G401.6 (cell line): ENCODE results near the gene ACKR3.

Experiments used
- FAIRE-seq: peaks from 2 replicates; lab custom pipeline; 2012; peaks lifted over from hg19 to GRCh38; lab: Jason Lieb, UNC

The ACKR3 gene

GRCh38 chr2:236587861-236588815 lies 18.5 kb downstream of the ACKR3 start:
- FAIRE-seq, result no peak

- FAIRE-seq, result no peak
Measured at GRCh38 chr2:236588932-236589592, 19.4 kb downstream of the ACKR3 start.

- FAIRE-seq, result no peak
Measured at GRCh38 chr2:236590846-236591245, 21.2 kb downstream of the ACKR3 start.

- no peak for FAIRE-seq
Measured at GRCh38 chr2:236592821-236593220, 23.2 kb downstream of the ACKR3 start.

- no peak for FAIRE-seq
Measured at GRCh38 chr2:236593531-236593930, 23.9 kb downstream of the ACKR3 start.

- no peak for FAIRE-seq
Measured at GRCh38 chr2:236593956-236594355, 24.3 kb downstream of the ACKR3 start.

GRCh38 chr2:236597629-236598028 lies 28.0 kb downstream of the ACKR3 start:
- FAIRE-seq, result no peak

GRCh38 chr2:236599059-236599458 lies 29.4 kb downstream of the ACKR3 start:
- no peak for FAIRE-seq

- FAIRE-seq, result no peak
Measured at GRCh38 chr2:236600158-236600557, 30.5 kb downstream of the ACKR3 start.

GRCh38 chr2:236600892-236601291 lies 31.3 kb downstream of the ACKR3 start:
- FAIRE-seq, result no peak

GRCh38 chr2:236601316-236602202 lies 31.9 kb downstream of the ACKR3 start:
- no peak for FAIRE-seq

- FAIRE-seq, result no peak
Measured at GRCh38 chr2:236602678-236603077, 33.1 kb downstream of the ACKR3 start.

- FAIRE-seq, result no peak
Measured at GRCh38 chr2:236603361-236604015, 33.9 kb downstream of the ACKR3 start.

GRCh38 chr2:236604575-236605344 lies 35.1 kb downstream of the ACKR3 start:
- FAIRE-seq, result no peak

- no peak for FAIRE-seq
Measured at GRCh38 chr2:236605345-236605734, 35.7 kb downstream of the ACKR3 start.

- no peak for FAIRE-seq
Measured at GRCh38 chr2:236606023-236606422, 36.4 kb downstream of the ACKR3 start.

GRCh38 chr2:236607471-236608187 lies 38.0 kb downstream of the ACKR3 start:
- no peak for FAIRE-seq

GRCh38 chr2:236608188-236608525 lies 38.5 kb downstream of the ACKR3 start:
- FAIRE-seq, result no peak

GRCh38 chr2:236608710-236609109 lies 39.1 kb downstream of the ACKR3 start:
- no peak for FAIRE-seq

GRCh38 chr2:236610991-236611821 lies 41.6 kb downstream of the ACKR3 start:
- FAIRE-seq, result no peak
